ENCODE measurements around the gene NOVA2. TPM values are rescaled to one million over a fixed set of nuclear protein-coding genes. Genes with fewer than 3 reads are reported as not detected.

Gene NOVA2
- total and polyA plus RNA-seq, 9 of the 15 experiments (the other 6 are each of a cell fraction or from before 2014, with no cell fraction given) = not detected

DNA sequence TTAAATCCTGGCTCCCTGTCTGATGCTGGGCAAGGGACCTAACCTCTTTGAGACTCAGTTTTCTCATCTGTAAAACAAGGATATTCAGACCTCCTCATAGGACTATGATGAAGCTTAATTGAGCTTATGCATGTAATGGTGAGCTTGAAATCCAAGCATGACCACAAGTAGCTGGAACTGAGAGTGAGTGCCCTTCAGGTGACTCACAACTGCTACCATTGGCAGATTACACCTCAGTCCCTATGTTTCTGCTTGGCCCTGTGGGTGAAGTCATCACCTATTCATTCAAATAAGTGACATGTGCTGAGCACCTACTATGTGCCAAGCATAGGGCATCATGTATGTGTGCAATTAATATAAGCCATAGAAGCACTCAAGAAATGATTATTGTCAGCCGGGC lies 25.7 kb downstream of the NOVA2 start:
- FAIRE-seq (no peak), DNase-seq (ENCODE audit: extremely low read depth in 1 of 4, low spot score in 3 of 4) (no peak), ATAC-seq (no peak)
- no peak overlapping the region for H2AFZ ChIP-seq (ENCODE audit: low read depth, low read length)
- H3K27ac ChIP-seq (ENCODE audit: extremely low read depth, low read depth, low read length) = no peak overlapping the region
- 0% methylated on average over 1 of the region's 1 CpG for WGBS (ENCODE audit: insufficient coverage, low coverage, missing lambda C conversion rate)
- H3K9me1 ChIP-seq (ENCODE audit: control insufficient read depth, insufficient read depth, low read length) = no peaks in the 10 kb centered on the region
- ChIA-PET POLR2A (interaction anchor here (0.6 kb wide), 1 partner anchor 58 kb away, joined by 7 read pairs; no protein-coding TSS in a partner anchor), CTCF (ENCODE audit: low intra/inter-chr PET ratio) (no interaction called here)
- no peak overlapping the region for H3K9ac ChIP-seq (ENCODE audit: insufficient read depth in 1 of 2, low read depth in 2 of 2, low read length in 2 of 2)
- no TSS peak for BruUV-seq (replicated peaks)
- H3K9me3 ChIP-seq (replicated peaks; ENCODE audit: control insufficient read depth, insufficient read depth, low read depth, low read length) = no peaks in the 10 kb centered on the region
- H3K27me3 ChIP-seq (ENCODE audit: control insufficient read depth in 2 of 2, insufficient read depth in 2 of 2, low read length in 2 of 2) = peaks cover 17 to 32% of the 10 kb centered on the region in 2 experiments; a peak in 4 of 5 replicates
- no peak overlapping the region for H3K4me3 ChIP-seq
- H3K36me3 ChIP-seq (ENCODE audit: control insufficient read depth, insufficient read depth, low read length) = no peaks in the 10 kb centered on the region
- H3K4me2 ChIP-seq (ENCODE audit: insufficient read depth, low read length) = no peak overlapping the region
- in situ Hi-C loops (cut with MboI) (no loop called here), intact Hi-C loops (cut with micrococcal nuclease) (no loop called here)
- H3K79me2 ChIP-seq (ENCODE audit: control insufficient read depth, insufficient read depth, low read length) = no peaks in the 10 kb centered on the region
- H3K4me1 ChIP-seq (replicated peaks in 1 of 2; ENCODE audit: control insufficient read depth in 2 of 2, insufficient read depth in 2 of 2, low read length in 2 of 2) = peaks cover 0 to 5% of the 10 kb centered on the region in 2 experiments; a peak in 2 of 5 replicates
- H4K20me1 ChIP-seq (replicated peaks; ENCODE audit: control insufficient read depth, insufficient read depth, low read length) = no peaks in the 10 kb centered on the region; the same call in 1 of the 2 replicates
- TF ChIP-seq ZKSCAN1 (IDR thresholded peaks at IDR 0.05; ENCODE audit: low read depth, low read length) = peak; percentile 34; the same call in 1 of the 2 replicates
- TF ChIP-seq, protein P1, sequence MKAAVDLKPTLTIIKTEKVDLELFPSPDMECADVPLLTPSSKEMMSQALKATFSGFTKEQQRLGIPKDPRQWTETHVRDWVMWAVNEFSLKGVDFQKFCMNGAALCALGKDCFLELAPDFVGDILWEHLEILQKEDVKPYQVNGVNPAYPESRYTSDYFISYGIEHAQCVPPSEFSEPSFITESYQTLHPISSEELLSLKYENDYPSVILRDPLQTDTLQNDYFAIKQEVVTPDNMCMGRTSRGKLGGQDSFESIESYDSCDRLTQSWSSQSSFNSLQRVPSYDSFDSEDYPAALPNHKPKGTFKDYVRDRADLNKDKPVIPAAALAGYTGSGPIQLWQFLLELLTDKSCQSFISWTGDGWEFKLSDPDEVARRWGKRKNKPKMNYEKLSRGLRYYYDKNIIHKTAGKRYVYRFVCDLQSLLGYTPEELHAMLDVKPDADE (conservative IDR thresholded peaks at IDR 0.05; ENCODE audit: control insufficient read depth, low read depth, low read length) = no peak

DNA sequence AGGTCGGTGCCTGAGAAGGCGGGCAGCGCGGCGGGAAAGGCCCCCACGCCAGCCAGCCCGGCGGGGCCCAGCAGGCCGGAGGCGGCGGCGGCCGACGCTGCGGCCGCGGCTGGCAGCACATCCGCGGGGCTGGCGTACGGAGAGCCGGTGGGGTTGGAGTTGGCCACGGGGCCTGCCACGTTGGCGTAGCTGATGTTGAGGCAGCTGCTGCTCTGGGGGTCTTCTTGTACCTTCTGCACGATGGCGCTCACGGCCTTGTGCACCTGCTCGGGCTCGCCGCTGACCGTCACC lies 33.2 kb downstream of the NOVA2 start:
- ChIA-PET CTCF (ENCODE audit: low intra/inter-chr PET ratio) (no interaction called here), POLR2A (no interaction called here)
- Histone ChIP-seq H3K4me3 (no peak overlapping the region), H3K9me3 (replicated peaks; ENCODE audit: control insufficient read depth, insufficient read depth, low read depth, low read length) (no peaks in the 10 kb centered on the region), H3K79me2 (ENCODE audit: control insufficient read depth, insufficient read depth, low read length) (no peaks in the 10 kb centered on the region), H3K36me3 (ENCODE audit: control insufficient read depth, insufficient read depth, low read length) (no peaks in the 10 kb centered on the region), H3K4me2 (ENCODE audit: insufficient read depth, low read length) (no peak overlapping the region), H3K9me1 (ENCODE audit: control insufficient read depth, insufficient read depth, low read length) (no peaks in the 10 kb centered on the region), H4K20me1 (replicated peaks; ENCODE audit: control insufficient read depth, insufficient read depth, low read length) (no peaks in the 10 kb centered on the region), H2AFZ (ENCODE audit: low read depth, low read length) (no peak overlapping the region), H3K9ac (ENCODE audit: insufficient read depth in 1 of 2, low read depth in 2 of 2, low read length in 2 of 2) (no peak overlapping the region), H3K4me1 (replicated peaks in 1 of 2; ENCODE audit: control insufficient read depth in 2 of 2, insufficient read depth in 2 of 2, low read length in 2 of 2) (peaks cover 0 to 10% of the 10 kb centered on the region in 2 experiments; a peak in 3 of 5 replicates), H3K27me3 (ENCODE audit: control insufficient read depth in 2 of 2, insufficient read depth in 2 of 2, low read length in 2 of 2) (peaks cover 26 to 30% of the 10 kb centered on the region in 2 experiments; a peak in 4 of 5 replicates), H3K27ac (ENCODE audit: extremely low read depth, low read depth, low read length) (no peak overlapping the region)
- no TSS peak for BruUV-seq (replicated peaks)
- in situ Hi-C loops (cut with MboI) = no loop called here
- 31% methylated on average over 29 of the region's 32 CpGs for WGBS (ENCODE audit: insufficient coverage, low coverage, missing lambda C conversion rate)
- TF ChIP-seq ZNF146 (CRISPR knock-in tag; IDR thresholded peaks at IDR 0.05; ENCODE audit: unreplicated experiment) (no peak), KAT2B (IDR thresholded peaks at IDR 0.05; ENCODE audit: low read depth, low read length) (no peak), GATAD2A (IDR thresholded peaks at IDR 0.05) (no peak), ZNF408 (CRISPR knock-in tag; IDR thresholded peaks at IDR 0.05; ENCODE audit: low read depth) (no peak), GABPB2 (CRISPR knock-in tag; conservative IDR thresholded peaks at IDR 0.05) (no peak)
- TF ChIP-seq, protein P2, sequence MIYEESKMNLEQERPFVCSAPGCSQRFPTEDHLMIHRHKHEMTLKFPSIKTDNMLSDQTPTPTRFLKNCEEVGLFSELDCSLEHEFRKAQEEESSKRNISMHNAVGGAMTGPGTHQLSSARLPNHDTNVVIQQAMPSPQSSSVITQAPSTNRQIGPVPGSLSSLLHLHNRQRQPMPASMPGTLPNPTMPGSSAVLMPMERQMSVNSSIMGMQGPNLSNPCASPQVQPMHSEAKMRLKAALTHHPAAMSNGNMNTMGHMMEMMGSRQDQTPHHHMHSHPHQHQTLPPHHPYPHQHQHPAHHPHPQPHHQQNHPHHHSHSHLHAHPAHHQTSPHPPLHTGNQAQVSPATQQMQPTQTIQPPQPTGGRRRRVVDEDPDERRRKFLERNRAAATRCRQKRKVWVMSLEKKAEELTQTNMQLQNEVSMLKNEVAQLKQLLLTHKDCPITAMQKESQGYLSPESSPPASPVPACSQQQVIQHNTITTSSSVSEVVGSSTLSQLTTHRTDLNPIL (CRISPR knock-in tag; IDR thresholded peaks at IDR 0.05) = no peak
- intact Hi-C loops (cut with micrococcal nuclease) = no loop called here
- FAIRE-seq (no peak), DNase-seq (ENCODE audit: extremely low read depth in 1 of 4, low spot score in 3 of 4) (no peak), ATAC-seq (no peak)
